Mesenchymal stem cell (in vitro differentiated cells and primary cell): ENCODE data around the gene VAC14.
A peak's percentile ranks its signal among the peaks of the same experiment; 100 is the strongest.

Experiments
- DNase-seq: peaks from one replicate; pipeline ENCODE4 v3.0.0-alpha.2; 2013
- H2AFZ ChIP-seq: one replicate; pipeline ENCODE4 v1.6.1; 2013; ENCODE audit warnings: low read depth, mild to moderate bottlenecking, control low read depth, inconsistent platforms, low read length, moderate library complexity
- H2AK5ac ChIP-seq: 2 replicates; pipeline ENCODE4 v1.6.1; 2013; ENCODE audit warnings: low read length, moderate library complexity, mild to moderate bottlenecking, inconsistent platforms; ENCODE audit not compliant: severe bottlenecking
- H2BK120ac ChIP-seq: one replicate; pipeline ENCODE4 v1.6.1; 2013; ENCODE audit warnings: low read depth, mild to moderate bottlenecking, inconsistent platforms, low read length, moderate library complexity
- H2BK12ac ChIP-seq, 2 experiments: one replicate each; pipeline ENCODE4 v1.6.1; 2013; ENCODE audit warnings: inconsistent platforms in 2 of 2, low read length in 2 of 2, mild to moderate bottlenecking in 2 of 2, moderate library complexity in 2 of 2, control low read depth in 1 of 2
- H2BK15ac ChIP-seq: one replicate; pipeline ENCODE4 v1.6.1; 2013; ENCODE audit warnings: mild to moderate bottlenecking, low read depth, inconsistent platforms; ENCODE audit not compliant: poor library complexity, severe bottlenecking
- H2BK5ac ChIP-seq: 2 replicates; pipeline ENCODE4 v1.6.1; 2013; ENCODE audit warnings: low read depth, mild to moderate bottlenecking, low read length, control low read depth, inconsistent platforms; ENCODE audit not compliant: poor library complexity, severe bottlenecking
- H3K14ac ChIP-seq, 2 experiments: one replicate each; pipeline ENCODE4 v1.6.1; 2013; ENCODE audit warnings: inconsistent platforms in 2 of 2, low read length in 2 of 2, control low read depth in 1 of 2, mild to moderate bottlenecking in 1 of 2, moderate library complexity in 1 of 2
- H3K18ac ChIP-seq, 2 experiments: one replicate each; pipeline ENCODE4 v1.6.1; 2013; ENCODE audit warnings: inconsistent platforms in 2 of 2, low read length in 2 of 2, control low read depth in 1 of 2, low read depth in 1 of 2, mild to moderate bottlenecking in 1 of 2
- H3K23ac ChIP-seq, 2 experiments: one replicate each; pipeline ENCODE4 v1.6.1; 2013; ENCODE audit warnings: inconsistent platforms in 2 of 2, low read length in 2 of 2, mild to moderate bottlenecking in 2 of 2, moderate library complexity in 2 of 2, control low read depth in 1 of 2
- H3K27ac ChIP-seq: 2 replicates; pipeline ENCODE4 v1.5.1; 2013; ENCODE audit warnings: mild to moderate bottlenecking, moderate library complexity, low read length, control low read depth, inconsistent platforms; ENCODE audit not compliant: poor library complexity, severe bottlenecking
- H3K27me3 ChIP-seq, 2 experiments: 2 replicates each; pipeline versions ENCODE4 v1.6.1 to v1.7.0; 2013; ENCODE audit warnings: low read length in 2 of 2, mild to moderate bottlenecking in 2 of 2, moderate library complexity in 2 of 2, control low read depth in 1 of 2, inconsistent platforms in 1 of 2; ENCODE audit not compliant: control insufficient read depth in 1 of 2, insufficient read depth in 1 of 2
- H3K36me3 ChIP-seq, 2 experiments: 2 replicates each; pipeline versions ENCODE4 v1.6.1 to v1.7.0; 2013; ENCODE audit warnings: low read length in 2 of 2, control low read depth in 1 of 2, inconsistent platforms in 1 of 2, low read depth in 1 of 2, mild to moderate bottlenecking in 1 of 2; ENCODE audit not compliant: insufficient read depth in 2 of 2, control insufficient read depth in 1 of 2
- H3K4ac ChIP-seq, 2 experiments: one replicate each; pipeline ENCODE4 v1.6.1; 2013; ENCODE audit warnings: inconsistent platforms in 2 of 2, low read length in 2 of 2, mild to moderate bottlenecking in 2 of 2, moderate library complexity in 2 of 2, control low read depth in 1 of 2, low read depth in 1 of 2
- H3K4me1 ChIP-seq: 2 replicates; pipeline ENCODE4 v1.6.1; 2013; ENCODE audit warnings: low read depth, low read length, control low read depth; ENCODE audit not compliant: control insufficient read depth, insufficient read depth
- H3K4me2 ChIP-seq: 2 replicates; pipeline ENCODE4 v1.6.1; 2013; ENCODE audit warnings: low read length, mild to moderate bottlenecking, inconsistent platforms; ENCODE audit not compliant: poor library complexity, severe bottlenecking
- H3K4me3 ChIP-seq, 2 experiments: 2 replicates each; pipeline versions ENCODE4 v1.5.1 to v1.7.0; 2013; ENCODE audit warnings: low read length in 2 of 2, mild to moderate bottlenecking in 2 of 2, control low read depth in 1 of 2, low read depth in 1 of 2; ENCODE audit not compliant: insufficient read depth in 1 of 2
- H3K79me1 ChIP-seq: replicated peaks from 2 replicates; pipeline ENCODE4 v1.6.1; 2013; ENCODE audit warnings: mild to moderate bottlenecking, control low read depth, low read length, inconsistent platforms; ENCODE audit not compliant: poor library complexity, severe bottlenecking
- H3K9ac ChIP-seq: 2 replicates; pipeline ENCODE4 v1.7.0; 2013; ENCODE audit warnings: mild to moderate bottlenecking, low read length, moderate library complexity
- H3K9me3 ChIP-seq: 2 replicates; pipeline ENCODE4 v1.7.0; 2013; ENCODE audit warnings: mild to moderate bottlenecking, low read length; ENCODE audit not compliant: control insufficient read depth
- H4K8ac ChIP-seq: one replicate; pipeline ENCODE4 v1.6.1; 2013; ENCODE audit warnings: inconsistent platforms, mild to moderate bottlenecking, low read length, moderate library complexity
- H4K91ac ChIP-seq: one replicate; pipeline ENCODE4 v1.6.1; 2013; ENCODE audit warnings: mild to moderate bottlenecking, low read length, inconsistent platforms
- WGBS: methylation state at CpG from one replicate; pipeline ENCODE4 v1.1.7; 2013; ENCODE audit warnings: mixed read lengths; 5-methylcytosine and 5-hydroxymethylcytosine counted together

Gene VAC14

GRCh38 chr16:70665806-70666735, 134.9 kb downstream of the VAC14 start:
- no peak overlapping the region for H2BK15ac ChIP-seq
- no peak overlapping the region for H3K14ac ChIP-seq
- no peak overlapping the region for H3K18ac ChIP-seq
- H3K9me3 ChIP-seq, result no peaks in the 10 kb centered on the region
- no peak overlapping the region for H2AFZ ChIP-seq
- no peak for DNase-seq
- peaks cover 17% of the 10 kb centered on the region for H3K79me1 ChIP-seq
- no peak overlapping the region for H3K23ac ChIP-seq
- H3K4ac ChIP-seq, result no peak overlapping the region
- no peak overlapping the region for H2BK12ac ChIP-seq
- no peak overlapping the region for H2BK5ac ChIP-seq
- no peak overlapping the region for H3K9ac ChIP-seq
- no peak overlapping the region for H2BK120ac ChIP-seq
- H3K27ac ChIP-seq, result no peak overlapping the region
- no peak overlapping the region for H3K4me2 ChIP-seq
- peaks cover 72 to 78% of the 10 kb centered on the region in 2 experiments for H3K36me3 ChIP-seq
- no peak overlapping the region for H2AK5ac ChIP-seq
- WGBS, result 93% methylated on average over 21 of the region's 22 CpGs
- no peak overlapping the region for H4K8ac ChIP-seq
- H3K4me3 ChIP-seq, result no peak overlapping the region
- peaks cover 6% of the 10 kb centered on the region for H3K4me1 ChIP-seq
- H3K27me3 ChIP-seq, result no peaks in the 10 kb centered on the region
- H4K91ac ChIP-seq, result no peak overlapping the region

GRCh38 chr16:70665113-70665694, 135.8 kb downstream of the VAC14 start:
- peak overlapping the region; percentile 23 for H4K8ac ChIP-seq
- H3K9ac ChIP-seq, result no peak overlapping the region
- H2BK5ac ChIP-seq, result no peak overlapping the region
- no peak overlapping the region for H2BK120ac ChIP-seq
- no peaks in the 10 kb centered on the region for H3K9me3 ChIP-seq
- no peak overlapping the region for H3K18ac ChIP-seq
- H2BK15ac ChIP-seq, result peak overlapping the region; percentile 21
- no peak overlapping the region for H4K91ac ChIP-seq
- peaks cover 67 to 69% of the 10 kb centered on the region in 2 experiments for H3K36me3 ChIP-seq
- no peak overlapping the region for H3K4ac ChIP-seq
- no peak overlapping the region for H2AK5ac ChIP-seq
- no peak overlapping the region for H3K4me3 ChIP-seq
- no peaks in the 10 kb centered on the region for H3K27me3 ChIP-seq
- 93% methylated on average over 8 of the region's 14 CpGs for WGBS
- peaks cover 6% of the 10 kb centered on the region for H3K4me1 ChIP-seq
- H3K23ac ChIP-seq, result no peak overlapping the region
- no peak overlapping the region for H2BK12ac ChIP-seq
- peaks cover 14% of the 10 kb centered on the region for H3K79me1 ChIP-seq
- no peak overlapping the region for H3K4me2 ChIP-seq
- no peak overlapping the region for H2AFZ ChIP-seq
- H3K27ac ChIP-seq, result no peak overlapping the region
- H3K14ac ChIP-seq, result no peak overlapping the region
- no peak for DNase-seq

- no peak for DNase-seq
- no peak overlapping the region for H2AK5ac ChIP-seq
- peaks cover 11% of the 10 kb centered on the region for H3K79me1 ChIP-seq
- H3K4me3 ChIP-seq, result no peak overlapping the region
- H4K8ac ChIP-seq, result no peak overlapping the region
- no peak overlapping the region for H3K14ac ChIP-seq
- H3K18ac ChIP-seq, result no peak overlapping the region
- no peak overlapping the region for H2BK12ac ChIP-seq
- no peak overlapping the region for H3K9ac ChIP-seq
- H2BK5ac ChIP-seq, result no peak overlapping the region
- no peak overlapping the region for H4K91ac ChIP-seq
- peaks cover 61 to 63% of the 10 kb centered on the region in 2 experiments for H3K36me3 ChIP-seq
- H3K27me3 ChIP-seq, result no peaks in the 10 kb centered on the region
- H3K4ac ChIP-seq, result no peak overlapping the region
- no peak overlapping the region for H2AFZ ChIP-seq
- no peak overlapping the region for H2BK15ac ChIP-seq
- no peak overlapping the region for H2BK120ac ChIP-seq
- no peak overlapping the region for H3K27ac ChIP-seq
- H3K4me2 ChIP-seq, result no peak overlapping the region
- no peak overlapping the region for H3K23ac ChIP-seq
- H3K4me1 ChIP-seq, result peaks cover 6% of the 10 kb centered on the region
- no peaks in the 10 kb centered on the region for H3K9me3 ChIP-seq
- WGBS, result 96% methylated on average over 39 of the region's 39 CpGs
Observed at GRCh38 chr16:70664325-70665112, 136.4 kb downstream of the VAC14 start.
